Loucy (cell line): ENCODE measurements around the gene ATP8A2.

Experiments used
- EZH2phosphoT487 ChIP-seq: fragments of 200-600 bp; IDR thresholded peaks from 2 replicates; pipeline ENCODE4 v1.6.1; 2018; ENCODE audit warnings: antibody characterized with exemption, mild to moderate bottlenecking, moderate library complexity, borderline replicate concordance
- TF ChIP-seq, protein P1 (sequence below): fragments of 200-600 bp; sonication (generic); conservative IDR thresholded peaks from 2 replicates; pipeline ENCODE4 v1.5.1; 2014; ENCODE audit warnings: mild to moderate bottlenecking, antibody characterized with exemption, low read length

DNA sequence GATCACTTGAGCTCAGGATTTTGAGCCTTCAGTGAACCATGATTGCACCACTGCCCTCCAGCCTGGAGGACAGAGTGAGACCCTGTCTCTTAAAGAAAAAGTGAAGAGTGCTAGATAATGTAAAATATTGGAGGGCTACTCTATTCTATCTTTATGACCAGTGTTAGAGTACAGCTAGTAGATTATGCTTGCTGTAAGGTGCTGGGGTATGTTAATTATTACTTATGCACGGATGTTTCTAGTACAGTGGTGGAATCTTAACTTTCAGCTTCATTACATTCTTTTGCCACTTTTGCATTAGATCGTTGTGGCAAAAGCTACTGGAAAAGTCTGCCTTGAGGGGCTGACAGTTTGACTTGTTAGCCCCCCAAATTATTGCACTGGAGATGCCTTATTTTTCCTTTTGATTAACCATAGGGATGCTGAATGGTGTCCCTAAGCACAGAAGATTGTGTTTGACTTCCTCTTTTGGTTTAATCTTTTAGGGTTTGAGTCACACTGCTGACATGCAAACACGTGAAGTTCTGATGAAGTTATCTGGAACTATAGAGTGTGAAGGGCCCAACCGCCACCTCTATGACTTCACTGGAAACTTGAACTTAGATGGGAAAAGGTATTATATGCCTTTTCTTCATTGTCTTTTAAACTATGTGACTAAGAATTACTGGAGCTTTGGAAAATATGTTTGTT is 169.8 kb downstream of the ATP8A2 start:
- TF ChIP-seq, protein P1, sequence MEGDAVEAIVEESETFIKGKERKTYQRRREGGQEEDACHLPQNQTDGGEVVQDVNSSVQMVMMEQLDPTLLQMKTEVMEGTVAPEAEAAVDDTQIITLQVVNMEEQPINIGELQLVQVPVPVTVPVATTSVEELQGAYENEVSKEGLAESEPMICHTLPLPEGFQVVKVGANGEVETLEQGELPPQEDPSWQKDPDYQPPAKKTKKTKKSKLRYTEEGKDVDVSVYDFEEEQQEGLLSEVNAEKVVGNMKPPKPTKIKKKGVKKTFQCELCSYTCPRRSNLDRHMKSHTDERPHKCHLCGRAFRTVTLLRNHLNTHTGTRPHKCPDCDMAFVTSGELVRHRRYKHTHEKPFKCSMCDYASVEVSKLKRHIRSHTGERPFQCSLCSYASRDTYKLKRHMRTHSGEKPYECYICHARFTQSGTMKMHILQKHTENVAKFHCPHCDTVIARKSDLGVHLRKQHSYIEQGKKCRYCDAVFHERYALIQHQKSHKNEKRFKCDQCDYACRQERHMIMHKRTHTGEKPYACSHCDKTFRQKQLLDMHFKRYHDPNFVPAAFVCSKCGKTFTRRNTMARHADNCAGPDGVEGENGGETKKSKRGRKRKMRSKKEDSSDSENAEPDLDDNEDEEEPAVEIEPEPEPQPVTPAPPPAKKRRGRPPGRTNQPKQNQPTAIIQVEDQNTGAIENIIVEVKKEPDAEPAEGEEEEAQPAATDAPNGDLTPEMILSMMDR: no peak
- TF ChIP-seq EZH2phosphoT487: no peak
